Measurements from ENCODE around the gene UGT8.

GRCh38 chr4:114658776-114659175, 60.2 kb downstream of the UGT8 start:
- TF ChIP-seq CTCF (IDR thresholded peaks at IDR 0.05), result no peak
- TF ChIP-seq EZH2 (IDR thresholded peaks at IDR 0.05), result no peak
- no peak for TF ChIP-seq EZH2phosphoT487 (IDR thresholded peaks at IDR 0.05)

Measured in neural progenitor cell (in vitro differentiated cells).